GM18502 (cell line): Measurements from ENCODE around the gene ASIP.
"Not testable (repeated sequence)": the region's sequence is repeated elsewhere in the genome, so short reads cannot be mapped to it uniquely, and the experiment has no call there.

ENCODE experiments used
- ATAC-seq: cut with Tn5 transposase; IDR thresholded peaks from one replicate; pipeline ENCODE4 v1.9.1; 2021; ENCODE audit warnings: mild to moderate bottlenecking; ENCODE audit not compliant: unreplicated experiment, poor library complexity

Gene ASIP, protein sequence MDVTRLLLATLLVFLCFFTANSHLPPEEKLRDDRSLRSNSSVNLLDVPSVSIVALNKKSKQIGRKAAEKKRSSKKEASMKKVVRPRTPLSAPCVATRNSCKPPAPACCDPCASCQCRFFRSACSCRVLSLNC

GRCh38 chr20:34240693-34241615 is at the start of gene ASIP:
Gene ASIP (plus strand): TSS chr20:34241423. CDS start chr20:34260375, 18,952 bp downstream.
- ATAC-seq, result no peak

DNA sequence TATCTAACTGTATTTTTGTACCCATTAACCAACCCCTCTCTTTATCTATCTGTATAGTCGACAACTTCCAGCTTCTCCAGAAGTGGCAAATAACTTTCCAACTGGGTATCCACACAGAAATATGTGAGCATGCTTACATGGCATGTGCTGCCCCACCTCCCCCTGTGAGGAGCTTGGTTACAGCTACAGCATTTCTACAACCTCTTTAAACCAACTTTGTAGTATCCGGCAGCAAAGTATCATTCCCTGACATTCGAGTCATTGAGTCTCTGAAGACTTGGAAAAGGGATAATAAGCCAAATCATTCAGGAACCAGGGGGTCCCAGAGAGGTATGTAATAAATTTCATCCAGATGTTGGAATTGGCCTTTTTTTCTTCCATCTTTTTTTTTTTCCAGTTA is 48.2 kb upstream of the ASIP start:
- ATAC-seq, result no peak

GRCh38 chr20:34199183-34199582 is 42.0 kb upstream of the ASIP start:
- ATAC-seq, result no peak

DNA sequence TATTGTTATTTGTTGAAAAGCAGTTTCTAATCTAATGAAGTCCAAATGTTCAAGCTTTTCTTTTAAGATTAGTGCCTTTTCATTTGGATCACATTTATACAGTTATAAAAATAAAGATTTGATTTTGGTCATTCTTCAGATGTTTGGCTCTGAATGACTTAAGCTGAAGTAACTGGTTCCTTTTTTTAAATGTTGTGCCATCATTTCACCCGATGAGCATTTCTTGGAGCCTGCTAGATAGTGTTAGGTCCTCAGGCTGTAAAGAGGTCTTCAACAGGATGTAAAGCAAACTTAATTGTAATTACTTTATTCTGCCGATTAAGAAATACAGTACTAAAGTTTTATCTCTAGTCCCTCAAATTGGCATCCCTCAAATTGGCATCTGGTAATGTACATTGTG is 41.2 kb upstream of the ASIP start:
- ATAC-seq, result no peak

DNA sequence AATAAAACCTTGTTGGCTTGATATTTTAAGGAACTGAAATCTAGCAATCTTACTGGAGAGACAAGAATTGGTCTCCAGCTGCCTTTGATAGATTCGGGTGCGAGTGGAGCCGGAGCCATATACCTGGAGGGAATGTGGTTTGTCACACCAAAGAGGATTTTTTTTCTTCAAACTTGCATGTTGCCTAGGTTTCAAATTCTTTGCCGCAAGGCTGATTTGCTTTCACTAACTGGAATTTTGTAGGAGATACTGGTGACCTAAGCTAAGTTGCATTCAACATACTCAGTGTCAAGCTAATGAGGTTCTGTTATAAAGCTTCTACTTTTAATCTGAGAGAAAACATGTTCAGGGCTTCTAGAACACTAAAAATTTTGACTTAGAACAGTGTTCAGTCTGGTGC is 39.7 kb upstream of the ASIP start:
- ATAC-seq, result no peak

DNA sequence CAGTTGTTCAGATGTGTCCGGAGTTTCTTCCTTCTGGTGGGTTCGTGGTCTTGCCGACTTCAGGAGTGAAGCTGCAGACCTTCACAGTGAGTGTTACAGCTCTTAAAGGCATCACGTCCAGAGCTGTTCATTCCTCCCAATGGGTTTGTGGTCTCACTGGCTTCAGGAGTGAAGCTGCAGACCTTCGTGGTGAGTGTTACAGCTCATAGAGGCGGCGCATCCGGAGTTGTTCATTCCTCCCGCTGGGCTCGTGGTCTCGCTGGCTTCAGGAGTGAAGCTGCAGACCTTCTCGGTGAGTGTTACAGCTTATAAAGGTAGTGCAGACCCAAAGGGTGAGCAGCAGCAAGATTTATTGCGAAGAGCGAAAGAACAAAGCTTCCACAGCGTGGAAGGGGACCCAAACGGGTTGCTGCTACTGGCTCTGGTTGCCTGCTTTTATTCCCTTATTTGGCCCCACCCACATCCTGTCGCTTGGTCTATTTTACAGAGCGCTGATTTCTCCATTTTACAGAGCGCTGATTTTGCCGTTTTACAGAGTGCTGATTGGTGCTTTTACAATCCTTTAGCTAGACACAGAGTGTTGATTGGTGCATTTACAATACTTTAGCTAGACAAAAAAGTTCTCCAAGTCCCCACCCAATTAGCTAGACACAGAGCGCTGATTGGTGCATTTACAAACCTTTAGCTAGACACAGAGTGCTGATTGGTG is 35.9 kb upstream of the ASIP start:
- ATAC-seq, result not testable (repeated sequence)

DNA sequence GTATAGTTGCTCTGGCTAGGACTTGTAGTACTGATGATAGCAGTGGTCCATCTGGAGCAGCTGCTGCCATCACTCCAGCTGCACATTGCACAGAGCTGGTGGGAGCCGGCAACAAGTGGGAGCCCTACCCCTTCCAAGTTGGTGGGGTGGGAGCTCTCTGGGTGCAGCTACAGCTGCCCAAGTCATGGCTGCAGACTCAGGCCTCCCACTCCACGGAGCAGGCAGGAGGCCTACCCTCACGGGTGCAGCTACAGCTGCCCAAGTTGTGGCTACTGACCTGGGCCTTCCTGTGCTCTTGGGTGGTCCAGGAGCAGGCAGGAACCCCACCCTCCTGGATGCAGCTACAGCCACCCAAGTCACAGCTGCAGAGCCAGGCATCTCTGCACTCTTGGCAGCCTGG is 32.1 kb upstream of the ASIP start:
- ATAC-seq, result no peak

DNA sequence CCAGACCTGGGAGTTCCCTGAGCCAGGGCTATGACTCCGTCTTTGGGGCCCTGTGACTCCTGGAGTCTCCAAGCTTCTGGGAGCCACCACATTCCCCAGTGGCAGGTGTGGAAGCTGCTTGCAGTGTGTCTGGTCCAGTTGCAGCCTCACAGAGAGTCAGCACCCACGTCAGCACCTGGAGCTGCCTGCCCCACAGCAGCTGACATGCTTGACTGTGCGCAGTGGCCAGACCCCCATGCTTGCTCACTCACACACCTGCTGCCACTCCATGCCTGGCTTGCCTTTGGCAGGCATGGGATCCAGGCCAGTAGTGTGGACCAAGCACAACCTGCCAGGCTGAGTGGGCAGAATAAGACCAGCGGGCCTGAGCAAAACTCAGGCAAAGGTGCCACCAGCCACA is 31.0 kb upstream of the ASIP start:
- no peak for ATAC-seq

- no peak for ATAC-seq
These were observed 29.6 kb upstream of the ASIP start for GRCh38 chr20:34211591-34211990.

DNA sequence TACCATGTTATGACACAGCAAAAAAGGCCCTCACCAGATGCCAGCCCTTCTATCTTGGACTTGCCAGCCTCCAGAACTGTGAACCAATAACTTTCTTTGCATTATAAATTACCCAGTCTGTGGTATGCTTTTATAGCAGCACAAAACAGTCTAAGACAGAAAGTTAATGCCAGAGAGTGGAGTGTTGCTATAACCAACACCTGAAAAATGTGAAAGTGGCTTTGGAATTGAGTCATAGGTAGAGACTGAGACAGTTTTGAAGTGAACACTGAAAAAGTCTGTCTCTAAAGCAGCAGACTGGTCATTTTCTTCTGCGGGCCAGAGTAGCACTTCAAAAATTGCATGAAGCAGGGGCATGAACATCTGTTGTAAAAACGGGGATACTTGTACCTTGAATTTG is 28.0 kb upstream of the ASIP start:
- ATAC-seq, result no peak

DNA sequence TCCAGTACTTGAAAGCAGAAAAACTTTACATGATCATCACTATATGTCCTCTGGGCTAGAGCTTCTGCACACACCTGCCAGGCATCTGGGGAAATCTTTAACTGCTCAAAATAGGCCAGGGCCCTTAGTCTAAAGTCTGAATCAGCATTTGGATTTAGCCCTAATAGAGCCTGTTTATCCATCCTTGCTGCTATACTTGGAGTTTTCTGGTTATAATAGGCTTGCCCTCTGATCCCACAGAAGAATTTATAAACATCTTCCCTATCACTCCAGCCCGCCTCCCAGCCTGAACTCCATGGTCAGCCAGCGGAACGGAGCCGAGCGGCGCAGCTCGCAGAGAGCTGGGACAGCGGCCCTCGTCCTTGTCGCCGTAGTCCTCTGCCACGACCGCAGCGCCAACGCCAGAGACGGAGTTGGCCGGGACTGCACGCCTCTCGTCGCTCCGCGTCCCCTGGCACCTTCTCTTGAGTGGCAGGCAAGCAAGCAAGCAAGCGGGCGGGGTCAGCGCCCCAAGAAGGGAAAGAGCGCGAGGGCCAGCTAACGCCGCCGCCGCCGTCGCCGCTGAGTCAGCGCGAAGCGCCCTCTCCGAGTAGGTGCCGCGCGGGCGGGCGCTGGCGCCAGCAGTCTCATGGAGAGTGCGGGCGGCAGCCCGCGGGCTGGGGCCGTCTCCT is 25.4 kb upstream of the ASIP start:
- no peak for ATAC-seq

DNA sequence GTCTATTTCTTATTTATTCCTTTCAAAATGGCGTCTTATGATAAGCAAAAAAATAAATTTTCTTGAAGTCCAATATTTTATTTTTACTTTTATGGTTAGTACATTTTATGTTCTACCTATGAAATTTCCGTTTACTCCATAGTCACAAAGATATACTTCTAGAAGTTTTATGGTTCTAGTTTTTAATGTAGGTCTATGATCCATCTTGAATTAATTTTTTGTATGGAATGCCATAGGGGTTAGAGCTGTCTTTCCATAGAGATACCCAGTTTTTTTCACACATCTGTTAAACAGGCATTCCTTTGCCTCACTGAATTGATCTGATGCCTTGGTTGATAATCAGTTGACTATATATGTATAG is 24.9 kb upstream of the ASIP start:
- no peak for ATAC-seq

GRCh38 chr20:34220561-34220960 is 20.7 kb upstream of the ASIP start:
- no peak for ATAC-seq

GRCh38 chr20:34222208-34222607 is 19.0 kb upstream of the ASIP start:
- no peak for ATAC-seq

GRCh38 chr20:34224251-34224650 is 17.0 kb upstream of the ASIP start:
- ATAC-seq, result not testable (repeated sequence)

DNA sequence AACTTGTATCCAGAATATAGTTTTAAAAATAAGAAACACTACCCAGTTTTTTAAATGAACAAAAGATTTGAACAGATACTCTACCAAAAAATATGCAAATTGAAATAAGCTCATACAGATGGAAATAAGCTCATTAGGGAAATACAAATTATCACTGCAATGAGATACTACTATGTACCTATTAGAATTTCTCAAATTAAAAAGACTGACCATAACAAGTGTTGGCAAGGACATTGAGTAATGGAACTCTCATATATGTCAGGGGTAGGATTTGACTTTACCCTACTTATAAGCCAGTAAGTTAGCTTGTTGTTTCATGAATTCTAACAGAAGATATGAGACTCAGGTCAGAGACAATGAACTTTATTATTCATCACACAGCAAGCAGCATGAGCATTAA is 9.6 kb upstream of the ASIP start:
- ATAC-seq, result no peak

DNA sequence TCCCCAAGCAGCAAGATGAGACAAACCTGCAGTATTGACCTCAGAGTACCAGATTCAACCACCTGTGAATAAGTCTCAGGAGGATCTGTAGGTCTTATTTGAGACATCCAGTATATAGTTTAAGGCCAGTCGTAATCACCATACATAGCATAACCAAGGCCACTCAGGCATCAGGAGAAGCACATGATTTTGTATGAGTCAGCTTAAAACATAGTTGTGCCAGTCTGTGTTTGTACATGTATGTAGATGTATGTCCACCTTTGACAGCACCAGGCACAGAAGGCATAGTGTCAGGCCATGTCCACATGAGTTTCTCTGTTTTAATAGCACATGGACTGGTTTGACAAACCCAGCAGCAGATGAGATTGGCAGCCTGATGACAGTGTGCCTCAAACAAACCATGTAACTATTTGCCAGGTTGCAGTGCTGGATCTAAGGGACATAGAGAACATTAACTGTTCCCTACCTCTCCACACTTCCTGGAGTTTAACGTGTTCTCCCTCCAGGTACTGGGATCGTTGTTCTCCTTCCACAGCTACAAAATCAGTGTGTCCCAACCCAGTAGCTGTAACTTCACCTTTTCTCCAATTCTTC is 8.6 kb upstream of the ASIP start:
- no peak for ATAC-seq

GRCh38 chr20:34233687-34234086 is 7.5 kb upstream of the ASIP start:
- no peak for ATAC-seq

GRCh38 chr20:34235875-34236274 is 5.3 kb upstream of the ASIP start:
- no peak for ATAC-seq

DNA sequence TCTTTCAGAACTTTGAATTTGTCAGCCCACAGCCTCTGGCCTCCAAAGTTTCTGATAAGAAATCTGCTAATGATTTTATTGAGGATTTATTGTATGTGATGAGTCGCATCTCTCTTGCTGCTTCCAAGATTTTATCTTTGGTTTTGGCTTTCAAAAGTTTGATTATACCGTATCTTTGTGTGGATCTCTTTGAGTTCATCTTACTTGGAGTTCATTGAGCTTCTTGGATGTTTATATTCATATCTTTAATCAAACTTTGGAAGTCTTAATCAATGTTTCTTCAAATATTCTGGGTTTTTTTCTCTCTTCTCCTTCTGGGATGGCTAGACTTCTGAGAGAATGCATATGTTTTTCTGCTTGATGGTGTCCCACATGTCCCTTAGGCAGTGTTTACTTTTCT is 3.3 kb upstream of the ASIP start:
- no peak for ATAC-seq

DNA sequence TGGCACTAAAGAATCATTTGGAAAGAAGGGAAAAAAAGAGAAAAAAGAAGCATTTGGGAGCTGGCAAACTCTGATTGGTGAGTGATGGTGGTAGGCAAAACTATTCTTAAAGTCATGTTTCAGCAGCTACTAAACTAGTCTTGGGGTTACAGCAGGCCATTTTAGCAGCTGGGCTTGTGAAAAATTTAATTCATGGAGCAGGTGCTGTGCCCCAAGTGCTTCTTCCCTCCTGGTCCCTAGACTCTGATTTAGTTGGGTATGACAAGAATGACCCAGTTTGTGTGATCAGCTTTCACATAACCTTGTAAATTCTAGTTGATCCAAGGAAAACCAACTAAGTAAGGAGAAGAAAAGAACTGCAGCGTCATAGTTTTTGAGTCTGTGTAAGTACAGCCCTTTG is 1.1 kb upstream of the ASIP start:
- ATAC-seq, result no peak
